Embryonic facial prominence (tissue), 1 donor: ENCODE results near the gene ATF4.

Experiments
- DNase-seq: peaks from one replicate; pipeline ENCODE4 v3.0.0-alpha.2; 2016; ENCODE audit errors: extremely low spot score

ATF4 gene, protein sequence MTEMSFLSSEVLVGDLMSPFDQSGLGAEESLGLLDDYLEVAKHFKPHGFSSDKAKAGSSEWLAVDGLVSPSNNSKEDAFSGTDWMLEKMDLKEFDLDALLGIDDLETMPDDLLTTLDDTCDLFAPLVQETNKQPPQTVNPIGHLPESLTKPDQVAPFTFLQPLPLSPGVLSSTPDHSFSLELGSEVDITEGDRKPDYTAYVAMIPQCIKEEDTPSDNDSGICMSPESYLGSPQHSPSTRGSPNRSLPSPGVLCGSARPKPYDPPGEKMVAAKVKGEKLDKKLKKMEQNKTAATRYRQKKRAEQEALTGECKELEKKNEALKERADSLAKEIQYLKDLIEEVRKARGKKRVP

DNA sequence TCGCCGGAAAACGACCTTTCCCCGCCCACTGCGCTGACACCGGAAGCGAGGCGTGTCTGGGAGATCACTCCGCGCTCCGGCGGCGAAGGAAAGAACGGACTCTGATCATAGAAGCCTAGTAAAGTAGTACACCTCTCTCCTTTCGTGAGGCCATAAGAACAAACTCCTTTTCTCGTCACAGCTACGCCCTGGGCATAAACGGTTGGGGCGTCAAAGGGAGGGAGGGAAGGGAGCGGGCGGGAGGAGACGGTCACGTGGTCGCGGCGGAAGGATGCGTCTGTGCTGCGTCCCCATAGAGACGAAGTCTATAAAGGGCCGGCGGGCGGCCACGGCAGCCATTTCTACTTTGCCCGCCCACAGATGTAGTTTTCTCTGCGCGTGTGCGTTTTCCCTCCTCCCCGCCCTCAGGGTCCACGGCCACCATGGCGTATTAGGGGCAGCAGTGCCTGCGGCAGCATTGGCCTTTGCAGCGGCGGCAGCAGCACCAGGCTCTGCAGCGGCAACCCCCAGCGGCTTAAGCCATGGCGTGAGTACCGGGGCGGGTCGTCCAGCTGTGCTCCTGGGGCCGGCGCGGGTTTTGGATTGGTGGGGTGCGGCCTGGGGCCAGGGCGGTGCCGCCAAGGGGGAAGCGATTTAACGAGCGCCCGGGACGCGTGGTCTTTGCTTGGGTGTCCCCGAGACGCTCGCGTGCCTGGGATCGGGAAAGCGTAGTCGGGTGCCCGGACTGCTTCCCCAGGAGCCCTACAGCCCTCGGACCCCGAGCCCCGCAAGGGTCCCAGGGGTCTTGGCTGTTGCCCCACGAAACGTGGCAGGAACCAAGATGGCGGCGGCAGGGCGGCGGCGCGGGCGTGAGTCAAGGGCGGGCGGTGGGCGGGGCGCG lies at the start of gene ATF4:
Gene ATF4 (plus strand): TSS at position 337 of the 880 bp plus-strand sequence. CDS start 884 bp downstream, outside the sequence.
- DNase-seq = peak; percentile 85

DNA sequence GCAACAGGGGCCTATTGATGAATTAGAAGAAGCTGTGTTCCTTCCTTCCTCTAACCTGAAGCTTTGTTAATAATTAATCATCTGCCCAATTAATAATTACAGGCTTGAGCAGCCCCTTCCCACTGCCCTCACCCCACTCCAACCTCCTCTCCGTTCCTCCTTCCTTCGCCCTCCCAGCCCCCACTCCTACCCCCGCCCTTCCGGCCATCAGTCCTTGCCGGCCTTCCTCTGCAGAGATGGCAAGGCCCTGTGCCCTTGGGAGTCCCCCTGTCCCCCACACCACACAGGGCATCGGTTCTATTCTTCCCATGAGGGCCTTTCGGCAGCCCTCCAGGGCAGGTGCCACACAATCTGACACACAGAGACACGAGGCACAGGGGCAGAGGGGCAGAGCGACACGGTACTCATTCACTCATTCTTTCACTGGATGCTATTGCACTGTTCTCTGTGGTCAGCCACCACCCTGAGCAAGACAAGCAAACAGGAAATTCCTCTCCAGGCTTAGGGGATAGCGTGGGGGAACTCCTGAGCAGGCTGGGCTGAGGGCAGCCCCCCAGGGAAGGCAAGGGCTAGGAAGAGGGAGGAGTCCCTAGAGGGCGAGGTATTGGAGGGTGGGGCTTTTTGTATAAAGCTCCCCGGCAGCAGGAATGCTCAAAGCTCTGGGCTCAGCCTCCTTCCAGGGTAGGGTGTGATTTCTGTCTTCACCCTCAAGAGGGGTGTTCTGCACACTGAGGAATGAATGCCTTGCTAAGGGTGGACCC lies 48.8 kb upstream of the ATF4 start:
- no peak for DNase-seq

DNA sequence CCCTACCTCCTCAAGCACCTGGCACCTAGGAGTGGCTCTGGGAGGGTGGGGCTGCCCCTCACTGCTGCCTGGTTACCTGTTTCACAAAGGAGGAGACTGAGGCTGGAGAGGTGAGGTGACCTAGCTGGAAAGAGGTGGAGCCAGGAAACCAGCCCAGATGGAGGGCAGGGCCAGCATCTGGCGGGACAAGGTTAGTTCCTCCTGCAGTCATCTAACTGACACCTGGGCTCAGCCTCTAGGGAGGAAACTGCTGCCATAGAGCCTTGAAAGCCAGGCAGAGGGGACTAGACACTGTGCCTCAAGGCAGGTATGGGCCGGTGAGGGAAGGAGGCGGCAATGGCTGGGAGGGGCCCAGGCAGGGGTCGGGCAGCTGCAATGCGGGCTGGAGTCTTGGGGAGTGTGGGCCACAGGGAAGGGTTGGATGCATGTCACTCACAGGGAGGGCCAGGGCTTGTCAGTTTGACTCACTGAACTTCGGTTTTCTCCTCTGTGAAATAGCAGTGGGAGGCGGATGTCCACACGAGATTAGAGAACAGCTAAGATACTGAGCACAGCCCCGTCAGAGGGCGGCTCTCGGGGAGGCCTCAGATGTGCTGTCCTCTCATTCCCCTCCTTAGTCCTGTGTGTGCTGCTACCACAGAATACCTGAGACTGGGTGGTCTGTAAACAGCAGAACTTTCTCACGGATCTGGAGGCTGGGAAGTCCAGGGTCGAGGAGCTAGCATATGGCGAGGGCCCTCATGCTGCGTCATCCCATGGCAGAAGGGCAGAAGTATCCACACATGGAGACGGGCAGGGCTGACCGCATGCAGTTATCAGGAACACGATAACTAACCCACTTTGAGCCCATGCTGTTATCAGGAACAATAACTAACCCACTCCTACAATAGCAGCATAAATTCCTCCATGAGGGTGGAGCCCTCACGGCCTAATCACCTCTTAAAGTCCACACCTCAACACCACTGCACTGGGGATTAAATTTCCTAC lies 47.5 kb upstream of the ATF4 start:
- DNase-seq = no peak

DNA sequence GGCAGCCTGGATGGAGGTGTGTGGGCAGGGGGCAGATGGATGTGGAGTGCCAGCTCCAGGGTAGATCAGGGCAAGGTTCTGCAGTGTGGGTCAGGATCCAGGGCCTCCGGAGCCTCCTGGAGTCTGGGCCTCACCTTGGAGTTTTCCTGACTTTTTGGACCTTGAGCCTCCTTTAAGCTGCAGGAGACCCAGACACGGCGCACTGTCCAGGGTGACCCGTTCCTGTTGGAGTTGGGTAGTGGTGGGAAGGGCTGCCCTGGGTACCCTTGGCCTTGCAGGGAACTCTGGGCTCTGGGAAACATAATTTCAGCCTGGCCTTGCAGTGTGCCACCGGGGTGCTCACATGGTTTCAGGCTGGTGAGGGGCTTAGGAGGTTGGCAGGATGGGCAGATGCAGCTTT lies 46.5 kb upstream of the ATF4 start:
- no peak for DNase-seq

DNA sequence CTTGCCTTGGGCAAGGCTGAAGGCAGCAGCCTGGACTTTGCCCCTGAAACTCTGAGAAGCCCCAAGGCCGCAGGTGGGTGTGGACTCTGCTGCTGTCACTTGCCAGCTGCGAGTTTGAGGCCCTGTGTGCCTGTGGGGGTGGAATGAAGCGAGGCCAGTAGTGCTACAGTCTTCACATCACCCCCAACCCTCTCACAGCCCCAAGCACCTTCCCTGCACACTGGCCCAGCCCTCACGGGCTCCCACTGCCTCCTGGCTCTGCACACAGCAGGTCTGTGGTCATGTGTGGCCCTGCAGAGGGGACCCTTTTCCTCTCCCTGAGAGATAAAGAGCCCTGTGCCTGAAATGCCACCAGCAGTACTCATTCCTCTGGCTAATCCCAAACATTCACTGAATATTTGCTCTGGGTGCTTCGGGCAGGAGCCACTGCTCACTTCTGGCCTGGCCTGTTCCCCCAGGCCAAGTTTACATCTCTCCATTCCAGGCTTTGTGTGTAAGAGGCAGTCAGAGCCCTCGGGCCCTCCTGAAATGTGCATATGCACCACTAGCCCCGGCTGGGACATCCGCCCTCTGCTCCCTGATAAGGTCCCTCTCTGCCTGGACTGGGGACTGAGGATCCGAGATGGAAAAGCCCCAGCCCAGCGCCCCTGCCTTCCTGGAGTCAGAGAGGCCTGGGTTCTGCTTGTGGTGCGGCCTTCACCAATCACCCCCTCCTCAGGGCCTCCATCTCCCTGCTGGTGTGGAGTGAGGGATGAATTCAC lies 45.8 kb upstream of the ATF4 start:
- no peak for DNase-seq

DNA sequence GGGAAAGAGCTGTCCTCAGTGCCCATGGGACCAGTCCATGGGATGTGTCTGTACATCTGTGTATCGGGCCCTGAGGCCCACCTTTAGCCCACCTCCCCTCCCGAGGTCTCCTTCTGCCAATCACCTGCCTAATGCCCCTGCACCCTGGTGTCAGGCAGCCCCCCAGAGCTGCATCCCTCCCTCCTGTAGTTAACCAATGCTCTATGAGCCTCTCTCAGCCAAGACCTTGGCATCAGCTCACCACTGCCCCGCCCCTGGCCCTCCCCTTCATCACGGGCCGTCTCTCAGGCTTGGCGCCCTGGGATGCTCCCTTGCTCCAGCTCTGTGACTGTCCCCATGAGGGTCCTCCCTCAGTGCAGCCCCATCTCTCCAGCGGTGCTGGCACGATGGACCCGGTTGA lies 45.0 kb upstream of the ATF4 start:
- DNase-seq = no peak

DNA sequence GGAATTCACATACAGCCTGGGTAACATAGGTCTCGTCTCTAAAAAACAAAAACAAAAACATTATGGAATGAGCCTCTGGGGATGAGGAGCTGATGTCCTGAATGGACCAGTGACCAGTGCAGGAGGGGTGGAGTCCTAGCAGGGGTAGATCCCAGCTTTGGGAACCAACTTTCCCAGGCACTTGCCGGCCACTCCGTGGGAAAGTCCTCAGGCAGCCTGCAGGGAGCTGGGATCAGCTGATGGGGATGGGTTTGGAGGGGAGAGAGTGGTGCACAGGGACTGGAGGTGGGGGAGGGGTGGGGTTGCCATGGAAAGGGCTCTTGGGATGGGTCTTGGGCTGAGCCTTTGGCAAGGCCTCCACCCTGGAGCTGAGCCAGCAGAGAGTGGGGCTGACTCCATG lies 44.5 kb upstream of the ATF4 start:
- no peak for DNase-seq

DNA sequence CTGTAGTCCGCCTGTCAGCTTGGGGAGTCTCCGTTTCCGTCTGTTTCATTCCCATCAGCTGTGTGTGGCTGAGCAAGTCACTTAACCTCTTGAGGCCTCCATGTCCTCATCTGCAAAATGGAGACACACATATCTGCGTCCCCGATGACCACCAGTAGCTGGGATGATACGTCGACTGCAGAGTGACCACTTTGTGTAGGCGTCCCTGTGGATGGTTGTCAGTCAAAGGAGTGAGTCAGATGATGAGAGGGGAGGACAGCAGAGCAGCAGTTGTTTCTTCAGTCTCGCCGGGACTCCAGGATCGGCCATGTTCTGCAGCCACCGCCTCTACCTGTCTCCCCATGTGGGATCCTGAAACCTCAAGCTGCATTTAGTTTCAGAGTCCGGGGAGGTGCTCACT lies 43.7 kb upstream of the ATF4 start:
- no peak for DNase-seq

DNA sequence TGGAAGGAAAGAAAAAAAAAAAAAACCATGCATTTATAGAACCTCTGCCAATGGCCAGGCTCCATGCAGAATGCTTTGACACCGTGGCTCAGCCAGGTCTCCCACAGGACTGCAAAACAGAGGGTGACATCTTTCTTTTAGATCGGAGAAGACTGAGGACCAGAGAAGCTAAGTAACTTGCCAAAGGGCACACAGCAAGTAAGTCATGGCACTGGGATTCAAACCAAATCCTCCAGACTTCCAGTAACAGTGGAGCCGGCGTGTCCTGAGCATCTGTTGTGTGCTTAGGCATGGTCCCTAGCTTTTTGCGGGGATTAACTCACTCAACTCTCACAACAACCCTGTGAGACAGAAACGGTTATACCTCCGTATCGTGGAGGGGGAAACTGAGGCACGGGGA lies 42.8 kb upstream of the ATF4 start:
- no peak for DNase-seq

DNA sequence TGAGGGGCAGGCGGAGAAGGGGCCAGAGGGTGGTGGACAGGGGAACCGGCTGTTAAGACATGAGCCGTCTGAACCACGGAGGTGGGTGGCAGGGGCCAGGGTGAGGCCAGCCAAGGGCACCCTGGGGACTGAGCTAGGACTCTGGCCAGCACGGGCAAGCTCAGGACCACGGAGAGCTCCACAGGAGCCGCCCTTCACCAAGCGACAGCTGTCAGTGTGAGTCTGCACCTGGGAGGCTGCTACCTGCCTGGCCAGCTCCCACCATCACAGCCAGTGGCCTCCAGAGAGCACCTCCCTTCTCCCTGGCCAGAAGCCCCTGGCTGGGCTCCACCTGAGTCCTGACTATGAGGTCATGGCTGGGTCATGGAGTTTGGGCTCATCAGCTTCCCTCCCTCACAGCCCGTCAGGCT lies 41.9 kb upstream of the ATF4 start:
- no peak for DNase-seq

DNA sequence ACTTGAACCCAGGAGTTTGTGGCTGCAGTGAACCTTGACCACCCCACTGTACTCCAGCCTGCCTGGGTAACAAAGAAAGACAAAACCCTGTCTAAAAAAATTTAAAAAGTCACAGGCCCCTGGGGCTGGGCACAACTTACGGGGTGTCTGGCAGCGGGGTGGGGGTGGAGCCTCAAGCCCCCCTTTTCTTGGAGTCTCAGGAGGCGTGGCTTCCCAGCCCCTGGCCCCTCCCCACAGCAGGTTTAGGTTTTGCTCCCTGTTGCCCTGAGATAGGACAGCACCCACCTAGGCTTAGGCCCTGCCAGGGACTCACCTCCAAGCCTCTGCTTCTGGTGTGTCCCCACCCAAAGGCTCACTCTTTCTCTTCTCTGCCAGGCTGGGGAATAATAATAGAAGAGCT lies 41.1 kb upstream of the ATF4 start:
- no peak for DNase-seq

DNA sequence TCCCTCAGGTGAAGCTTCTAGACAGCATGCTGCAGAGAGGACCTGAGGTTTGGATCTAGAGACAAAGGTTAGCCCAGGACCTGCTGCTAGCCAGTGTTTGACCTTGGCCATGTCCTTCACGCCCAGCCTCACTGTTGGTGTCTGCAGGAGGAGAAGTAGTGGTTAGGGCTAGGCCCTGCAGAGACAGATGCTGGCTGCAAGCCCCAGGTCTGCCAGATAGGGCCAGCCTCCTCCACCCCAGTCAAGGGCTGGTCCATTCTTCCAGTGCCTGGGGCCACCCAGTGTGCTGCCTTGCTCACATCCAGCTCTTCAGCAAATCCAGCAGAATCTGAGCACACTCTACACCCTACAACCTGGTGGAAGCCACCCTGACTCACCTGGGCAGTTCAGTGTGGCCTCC lies 39.8 kb upstream of the ATF4 start:
- DNase-seq = no peak

DNA sequence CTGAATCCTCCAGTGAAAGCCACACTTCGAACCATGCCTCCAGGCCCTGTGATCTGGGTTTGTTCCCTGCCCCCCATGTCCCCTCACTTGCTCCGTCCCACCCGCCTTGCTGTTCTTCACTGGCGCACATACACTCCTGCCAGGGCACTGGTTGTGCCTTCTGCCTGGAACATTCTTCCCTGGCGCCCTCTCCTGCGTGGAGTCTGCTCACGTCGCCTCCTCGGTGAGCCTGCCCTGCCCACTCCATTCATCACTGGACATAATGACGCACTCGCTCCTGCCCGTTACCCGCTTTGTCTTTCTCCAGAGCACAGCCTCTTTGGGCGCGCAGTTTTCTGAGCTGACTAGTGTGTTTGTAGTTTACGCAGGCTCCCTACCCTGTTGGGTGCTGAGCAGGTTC lies 39.3 kb upstream of the ATF4 start:
- DNase-seq = no peak

DNA sequence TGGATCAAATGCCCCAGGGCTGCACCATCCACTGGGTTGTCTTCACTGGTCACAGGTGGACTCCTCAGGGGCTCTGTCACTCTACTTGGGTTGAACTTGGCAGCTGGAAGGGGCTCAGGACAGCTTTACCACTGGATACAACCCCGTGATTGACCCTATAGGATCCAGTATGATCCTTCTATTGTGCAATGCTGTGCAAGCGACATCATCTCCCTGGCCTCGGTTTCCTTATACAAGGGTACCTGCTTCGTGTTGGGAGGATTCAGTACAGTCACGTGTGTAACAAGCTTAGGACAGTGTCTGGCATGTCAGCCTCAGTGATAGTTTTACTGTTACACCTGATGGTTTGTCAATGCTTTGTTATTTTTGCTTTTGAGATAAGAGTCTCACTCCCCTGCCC lies 38.8 kb upstream of the ATF4 start:
- no peak for DNase-seq

DNA sequence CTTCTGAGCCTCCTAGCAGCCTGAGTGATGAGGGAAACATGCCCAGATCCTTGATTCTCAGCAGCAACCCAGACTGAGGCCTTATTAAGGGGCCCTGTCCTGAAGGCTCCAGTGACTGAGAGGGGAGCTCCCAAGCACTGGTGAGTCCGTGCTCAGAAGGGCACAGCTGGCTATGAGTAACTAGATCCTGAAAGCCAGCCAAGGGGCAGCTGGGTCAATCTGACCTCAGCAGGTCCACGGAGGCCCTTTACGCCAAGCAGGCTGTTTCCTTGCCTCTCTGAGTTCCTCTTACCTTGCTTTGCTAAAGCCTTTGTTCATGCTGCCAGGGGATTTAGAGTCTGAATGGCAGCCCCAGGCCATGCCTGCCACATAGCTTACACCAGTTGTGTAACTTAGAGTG lies 37.6 kb upstream of the ATF4 start:
- DNase-seq = no peak

DNA sequence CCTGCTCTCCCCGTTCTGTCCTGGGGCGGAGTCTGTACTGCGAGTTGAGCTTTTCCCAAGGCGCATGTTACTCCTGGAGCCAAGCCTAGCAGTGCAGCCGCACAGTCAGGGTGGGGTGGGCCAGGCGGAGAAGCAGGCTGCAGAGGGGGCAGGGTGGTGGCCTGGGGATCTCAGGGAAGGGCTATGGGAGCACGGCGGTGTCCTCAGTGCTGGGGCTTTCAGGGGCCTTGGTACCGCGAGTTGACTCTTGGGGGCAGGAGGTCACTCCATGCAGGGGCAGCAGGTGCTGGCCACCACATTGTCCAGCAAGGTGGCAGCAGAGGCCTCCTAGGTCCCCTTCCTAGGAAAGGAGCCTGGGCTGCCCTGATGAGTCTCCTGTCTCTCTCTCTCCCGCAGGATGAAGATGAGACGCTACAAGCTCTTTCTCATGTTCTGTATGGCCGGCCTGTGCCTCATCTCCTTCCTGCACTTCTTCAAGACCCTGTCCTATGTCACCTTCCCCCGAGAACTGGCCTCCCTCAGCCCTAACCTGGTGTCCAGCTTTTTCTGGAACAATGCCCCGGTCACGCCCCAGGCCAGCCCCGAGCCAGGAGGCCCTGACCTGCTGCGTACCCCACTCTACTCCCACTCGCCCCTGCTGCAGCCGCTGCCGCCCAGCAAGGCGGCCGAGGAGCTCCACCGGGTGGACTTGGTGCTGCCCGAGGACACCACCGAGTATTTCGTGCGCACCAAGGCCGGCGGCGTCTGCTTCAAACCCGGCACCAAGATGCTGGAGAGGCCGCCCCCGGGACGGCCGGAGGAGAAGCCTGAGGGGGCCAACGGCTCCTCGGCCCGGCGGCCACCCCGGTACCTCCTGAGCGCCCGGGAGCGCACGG lies 33.2 kb upstream of the ATF4 start:
- DNase-seq = no peak

DNA sequence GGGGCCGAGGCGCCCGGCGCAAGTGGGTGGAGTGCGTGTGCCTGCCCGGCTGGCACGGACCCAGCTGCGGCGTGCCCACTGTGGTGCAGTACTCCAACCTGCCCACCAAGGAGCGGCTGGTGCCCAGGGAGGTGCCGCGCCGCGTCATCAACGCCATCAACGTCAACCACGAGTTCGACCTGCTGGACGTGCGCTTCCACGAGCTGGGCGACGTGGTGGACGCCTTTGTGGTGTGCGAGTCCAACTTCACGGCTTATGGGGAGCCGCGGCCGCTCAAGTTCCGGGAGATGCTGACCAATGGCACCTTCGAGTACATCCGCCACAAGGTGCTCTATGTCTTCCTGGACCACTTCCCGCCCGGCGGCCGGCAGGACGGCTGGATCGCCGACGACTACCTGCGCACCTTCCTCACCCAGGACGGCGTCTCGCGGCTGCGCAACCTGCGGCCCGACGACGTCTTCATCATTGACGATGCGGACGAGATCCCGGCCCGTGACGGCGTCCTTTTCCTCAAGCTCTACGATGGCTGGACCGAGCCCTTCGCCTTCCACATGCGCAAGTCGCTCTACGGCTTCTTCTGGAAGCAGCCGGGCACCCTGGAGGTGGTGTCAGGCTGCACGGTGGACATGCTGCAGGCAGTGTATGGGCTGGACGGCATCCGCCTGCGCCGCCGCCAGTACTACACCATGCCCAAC lies 32.4 kb upstream of the ATF4 start:
- no peak for DNase-seq

DNA sequence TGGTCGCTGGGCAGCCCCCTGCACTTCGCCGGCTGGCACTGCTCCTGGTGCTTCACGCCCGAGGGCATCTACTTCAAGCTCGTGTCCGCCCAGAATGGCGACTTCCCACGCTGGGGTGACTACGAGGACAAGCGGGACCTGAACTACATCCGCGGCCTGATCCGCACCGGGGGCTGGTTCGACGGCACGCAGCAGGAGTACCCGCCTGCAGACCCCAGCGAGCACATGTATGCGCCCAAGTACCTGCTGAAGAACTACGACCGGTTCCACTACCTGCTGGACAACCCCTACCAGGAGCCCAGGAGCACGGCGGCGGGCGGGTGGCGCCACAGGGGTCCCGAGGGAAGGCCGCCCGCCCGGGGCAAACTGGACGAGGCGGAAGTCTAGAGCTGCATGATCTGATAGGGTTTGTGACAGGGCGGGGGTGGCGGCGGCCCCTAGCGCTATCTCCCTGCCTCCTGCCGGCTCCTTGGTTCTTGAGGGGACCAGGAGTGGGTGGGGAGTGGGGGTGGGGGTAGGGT lies 31.7 kb upstream of the ATF4 start:
- no peak for DNase-seq
